Aortic smooth muscle cell (primary cell): ENCODE results near the gene AGRN. TPM values are rescaled to one million over a fixed set of nuclear protein-coding genes. Genes with fewer than 3 reads are reported as not detected.

Experiments used
- total RNA-seq: library from RNA; depleted of rRNA; stranded (reverse); fragments of >200 nt; gene quantifications from 2 replicates; pipeline ENCODE4 v1.2.3, GENCODE V29; 2014

AGRN gene
- 15.0 and 24.4 TPM in 2 replicates for total RNA-seq

GRCh38 chr1:1020000-1020404 is at the start of gene AGRN:
AGRN (plus strand) TSS chr1:1020120; CDS start chr1:1020173, 53 bp downstream.

GRCh38 chr1:981955-982558 is 37.9 kb upstream of the AGRN start, which contains the start of gene PERM1:
PERM1 (minus strand) TSS chr1:982093; CDS start chr1:981029, 1,064 bp downstream.

GRCh38 chr1:999725-1000356 is 20.1 kb upstream of the AGRN start, which contains the start of gene HES4:
HES4 (minus strand) TSS chr1:1000097; CDS start chr1:999973, 124 bp downstream.

GRCh38 chr1:1013105-1013921 is 6.6 kb upstream of the AGRN start, which contains the start of gene ISG15:
ISG15 (plus strand) TSS chr1:1013497; CDS start chr1:1013574, 77 bp downstream.

GRCh38 chr1:1073743-1074587 is 54.0 kb downstream of the AGRN start, which contains the start of gene RNF223:
RNF223 (minus strand) TSS chr1:1074306; CDS start chr1:1072566, 1,740 bp downstream.

Other genes with a start within 250 kb of the AGRN start
- gene SAMD11, start 96.2 kb upstream of the AGRN start, total RNA-seq: 0.62 and 1.1 TPM in 2 replicates
- 61.2 and 91.7 TPM in 2 replicates for gene NOC2L, start 60.9 kb upstream of the AGRN start, total RNA-seq
- gene KLHL17, start 59.5 kb upstream of the AGRN start, total RNA-seq: 4.2 and 4.9 TPM in 2 replicates
- 0.25 and 0.26 TPM in 2 replicates for gene PLEKHN1, start 53.6 kb upstream of the AGRN start, total RNA-seq
- 0.06 TPM in 1 of 2 replicates, not detected in the other for gene PERM1, start 38.0 kb upstream of the AGRN start, total RNA-seq
- 0.62 and 3.7 TPM in 2 replicates for gene HES4, start 20.0 kb upstream of the AGRN start, total RNA-seq
- gene ISG15, start 6.6 kb upstream of the AGRN start, total RNA-seq: 91.6 and 99.7 TPM in 2 replicates
- not detected in 2 replicates for gene RNF223, start 54.2 kb downstream of the AGRN start, total RNA-seq
- gene C1orf159, start 96.0 kb downstream of the AGRN start, total RNA-seq: 4.5 and 5.6 TPM in 2 replicates
- not detected in 2 replicates for gene TTLL10, start 153.8 kb downstream of the AGRN start, total RNA-seq
- not detected in 2 replicates for gene TNFRSF18, start 186.5 kb downstream of the AGRN start, total RNA-seq
- 0.12 and 0.13 TPM in 2 replicates for gene TNFRSF4, start 194.0 kb downstream of the AGRN start, total RNA-seq
- gene SDF4, start 211.9 kb downstream of the AGRN start, total RNA-seq: 116 and 143 TPM in 2 replicates
- gene B3GALT6, start 212.1 kb downstream of the AGRN start, total RNA-seq: 16.3 and 21.9 TPM in 2 replicates
- 0.40 and 0.75 TPM in 2 replicates for gene C1QTNF12, start 226.6 kb downstream of the AGRN start, total RNA-seq